ENCODE measurements around the gene AACS.

AACS gene

GRCh38 chr12:125187780-125188741 is 122.8 kb downstream of the AACS start:
- peak; percentile 20 for DNase-seq (ENCODE audit: low read depth, low spot score)
- no peak for TF ChIP-seq CTCF (IDR thresholded peaks at IDR 0.05; ENCODE audit: low read depth, low read length)
- in situ Hi-C loops (cut with HindIII; ENCODE audit: low sequenced_read_pairs), result no loop called here
- H3K4me3 ChIP-seq (ENCODE audit: low read depth, low read length), result peak overlapping the region; percentile 34

GRCh38 chr12:125189015-125189414 is 123.8 kb downstream of the AACS start:
- no peak overlapping the region for H3K4me3 ChIP-seq (ENCODE audit: low read depth, low read length)

GRCh38 chr12:125189502-125189901 is 124.3 kb downstream of the AACS start:
- TF ChIP-seq CTCF (IDR thresholded peaks at IDR 0.05; ENCODE audit: low read depth, low read length), result no peak
- in situ Hi-C loops (cut with HindIII; ENCODE audit: low sequenced_read_pairs), result no loop called here
- no peak overlapping the region for H3K4me3 ChIP-seq (ENCODE audit: low read depth, low read length)
- no peak for DNase-seq (ENCODE audit: low read depth, low spot score)

More at GRCh38 chr12:125189015-125189414, 123.8 kb downstream of the AACS start:
- no peak for TF ChIP-seq CTCF (IDR thresholded peaks at IDR 0.05; ENCODE audit: low read depth, low read length)
- DNase-seq (ENCODE audit: low read depth, low spot score), result no peak
- in situ Hi-C loops (cut with HindIII; ENCODE audit: low sequenced_read_pairs), result no loop called here

- in situ Hi-C loops (cut with HindIII; ENCODE audit: low sequenced_read_pairs), result no loop called here
- no peak for DNase-seq (ENCODE audit: low read depth, low spot score)
- no peak overlapping the region for H3K4me3 ChIP-seq (ENCODE audit: low read depth, low read length)
- no peak for TF ChIP-seq CTCF (IDR thresholded peaks at IDR 0.05; ENCODE audit: low read depth, low read length)
Observed at GRCh38 chr12:125191361-125192087, 126.3 kb downstream of the AACS start.

GRCh38 chr12:125192690-125193221 is 127.5 kb downstream of the AACS start:
- no peak overlapping the region for H3K4me3 ChIP-seq (ENCODE audit: low read depth, low read length)
- TF ChIP-seq CTCF (IDR thresholded peaks at IDR 0.05; ENCODE audit: low read depth, low read length), result no peak
- in situ Hi-C loops (cut with HindIII; ENCODE audit: low sequenced_read_pairs), result no loop called here
- no peak for DNase-seq (ENCODE audit: low read depth, low spot score)
